T1000 (cell line): ENCODE data around the gene DONSON.
A peak's percentile ranks its signal among the peaks of the same experiment; 100 is the strongest.
"Not testable (repeated sequence)": the region's sequence is repeated elsewhere in the genome, so short reads cannot be mapped to it uniquely, and the experiment has no call there.

Source experiments
- DNase-seq: peaks from one replicate; lab custom pipeline; 2025; ENCODE audit warnings: mixed read lengths; lab: John Stamatoyannopoulos, UW

DONSON gene

GRCh38 chr21:33588485-33589335 is at the start of gene DONSON:
Gene DONSON, minus strand, starts transcription at chr21:33588684. Its CDS starts 43 bp downstream, at chr21:33588641.
- peak; percentile 91 for DNase-seq

- DNase-seq: no peak
These were observed 45.8 kb upstream of the DONSON start for GRCh38 chr21:33634254-33634653.

GRCh38 chr21:33626151-33626550 is 37.7 kb upstream of the DONSON start:
- DNase-seq: not testable (repeated sequence)

GRCh38 chr21:33622253-33622652 is 33.8 kb upstream of the DONSON start:
- no peak for DNase-seq

GRCh38 chr21:33619726-33620125 is 31.2 kb upstream of the DONSON start:
- DNase-seq: no peak

- DNase-seq: no peak
These were observed 29.9 kb upstream of the DONSON start for GRCh38 chr21:33618407-33618806.

GRCh38 chr21:33617565-33617964 is 29.1 kb upstream of the DONSON start:
- not testable (repeated sequence) for DNase-seq

- no peak for DNase-seq
These were observed 22.7 kb upstream of the DONSON start for GRCh38 chr21:33611006-33611744.

- no peak for DNase-seq
These were observed 20.1 kb upstream of the DONSON start for GRCh38 chr21:33608559-33608958.

- no peak for DNase-seq
These were observed 9.6 kb upstream of the DONSON start for GRCh38 chr21:33598051-33598450.

GRCh38 chr21:33587792-33588484 is 546 bp downstream of the DONSON start:
- DNase-seq: peak; percentile 34

GRCh38 chr21:33586927-33587326 is 1.6 kb downstream of the DONSON start:
- DNase-seq: no peak

GRCh38 chr21:33584455-33584854 is 4.0 kb downstream of the DONSON start:
- DNase-seq: no peak

GRCh38 chr21:33578959-33579542 is 9.4 kb downstream of the DONSON start:
- DNase-seq: no peak

- no peak for DNase-seq
These were observed 10.3 kb downstream of the DONSON start for GRCh38 chr21:33578214-33578613.

GRCh38 chr21:33576741-33577141 is 11.7 kb downstream of the DONSON start:
- DNase-seq: not testable (repeated sequence)

GRCh38 chr21:33572350-33572749 is 16.1 kb downstream of the DONSON start:
- no peak for DNase-seq

GRCh38 chr21:33569991-33570390 is 18.5 kb downstream of the DONSON start:
- no peak for DNase-seq

GRCh38 chr21:33568448-33568847 is 20.0 kb downstream of the DONSON start:
- DNase-seq: no peak

- no peak for DNase-seq
These were observed 20.6 kb downstream of the DONSON start for GRCh38 chr21:33567914-33568313.

- DNase-seq: no peak
These were observed 22.0 kb downstream of the DONSON start for GRCh38 chr21:33566514-33566913.

- DNase-seq: no peak
These were observed 26.1 kb downstream of the DONSON start for GRCh38 chr21:33562389-33562788.
